SK-N-SH treated with all-trans-retinoic acid at 6 μM for 48 hours (cell line): Measurements from ENCODE around the gene MXD4.

Source experiments
- BACH2 ChIP-seq: fragments of 250-450 bp; sonication (Bioruptor Pico); IDR thresholded peaks from 2 replicates; pipeline ENCODE4 v1.9.0; 2021; ENCODE audit warnings: mild to moderate bottlenecking, borderline replicate concordance
- TF ChIP-seq, protein P1 (sequence below): fragments of 250-450 bp; sonication (Bioruptor Pico); IDR thresholded peaks from 2 replicates; pipeline ENCODE4 v1.5.1; 2020; ENCODE audit warnings: low read depth, mild to moderate bottlenecking, moderate library complexity
- TF ChIP-seq, protein P2 (sequence below): fragments of 250-450 bp; sonication (Bioruptor Pico); IDR thresholded peaks from 2 replicates; pipeline ENCODE4 v1.8.0; 2020; ENCODE audit warnings: mild to moderate bottlenecking, moderate library complexity, borderline replicate concordance

DNA sequence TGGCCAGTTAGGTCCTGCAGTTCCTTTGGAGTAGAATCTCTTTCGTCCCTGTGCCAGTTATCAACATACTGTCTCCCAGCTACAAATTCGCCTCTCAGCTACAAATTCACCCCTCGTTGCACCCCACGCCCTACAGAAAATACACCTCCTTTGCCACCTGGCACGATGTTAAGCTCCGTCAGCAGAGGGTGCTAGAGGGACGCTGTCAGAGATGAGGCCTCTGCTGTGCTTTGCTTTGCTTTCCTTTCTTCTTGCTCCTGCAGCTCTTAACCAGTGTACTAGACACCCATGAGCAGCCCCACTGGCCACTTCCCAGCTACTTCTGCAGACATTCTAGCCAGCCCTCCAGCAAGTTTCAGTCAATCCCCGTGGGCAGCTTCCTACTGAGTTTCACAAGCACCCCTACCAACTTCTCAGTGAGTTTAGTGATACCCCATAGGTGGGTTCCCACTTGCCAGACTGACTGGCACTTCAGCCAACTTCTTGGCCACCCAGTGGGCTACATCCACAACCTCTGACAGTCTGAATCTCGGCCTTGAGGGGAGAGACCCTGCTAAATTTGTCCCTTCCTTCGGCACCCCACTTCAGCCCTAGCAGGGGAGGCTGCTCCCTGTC is 41.8 kb downstream of the MXD4 start:
- TF ChIP-seq, protein P1, sequence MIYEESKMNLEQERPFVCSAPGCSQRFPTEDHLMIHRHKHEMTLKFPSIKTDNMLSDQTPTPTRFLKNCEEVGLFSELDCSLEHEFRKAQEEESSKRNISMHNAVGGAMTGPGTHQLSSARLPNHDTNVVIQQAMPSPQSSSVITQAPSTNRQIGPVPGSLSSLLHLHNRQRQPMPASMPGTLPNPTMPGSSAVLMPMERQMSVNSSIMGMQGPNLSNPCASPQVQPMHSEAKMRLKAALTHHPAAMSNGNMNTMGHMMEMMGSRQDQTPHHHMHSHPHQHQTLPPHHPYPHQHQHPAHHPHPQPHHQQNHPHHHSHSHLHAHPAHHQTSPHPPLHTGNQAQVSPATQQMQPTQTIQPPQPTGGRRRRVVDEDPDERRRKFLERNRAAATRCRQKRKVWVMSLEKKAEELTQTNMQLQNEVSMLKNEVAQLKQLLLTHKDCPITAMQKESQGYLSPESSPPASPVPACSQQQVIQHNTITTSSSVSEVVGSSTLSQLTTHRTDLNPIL (CRISPR knock-in tag), result no peak
- TF ChIP-seq, protein P2, sequence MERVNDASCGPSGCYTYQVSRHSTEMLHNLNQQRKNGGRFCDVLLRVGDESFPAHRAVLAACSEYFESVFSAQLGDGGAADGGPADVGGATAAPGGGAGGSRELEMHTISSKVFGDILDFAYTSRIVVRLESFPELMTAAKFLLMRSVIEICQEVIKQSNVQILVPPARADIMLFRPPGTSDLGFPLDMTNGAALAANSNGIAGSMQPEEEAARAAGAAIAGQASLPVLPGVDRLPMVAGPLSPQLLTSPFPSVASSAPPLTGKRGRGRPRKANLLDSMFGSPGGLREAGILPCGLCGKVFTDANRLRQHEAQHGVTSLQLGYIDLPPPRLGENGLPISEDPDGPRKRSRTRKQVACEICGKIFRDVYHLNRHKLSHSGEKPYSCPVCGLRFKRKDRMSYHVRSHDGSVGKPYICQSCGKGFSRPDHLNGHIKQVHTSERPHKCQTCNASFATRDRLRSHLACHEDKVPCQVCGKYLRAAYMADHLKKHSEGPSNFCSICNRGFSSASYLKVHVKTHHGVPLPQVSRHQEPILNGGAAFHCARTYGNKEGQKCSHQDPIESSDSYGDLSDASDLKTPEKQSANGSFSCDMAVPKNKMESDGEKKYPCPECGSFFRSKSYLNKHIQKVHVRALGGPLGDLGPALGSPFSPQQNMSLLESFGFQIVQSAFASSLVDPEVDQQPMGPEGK (CRISPR knock-in tag), result no peak
- TF ChIP-seq BACH2 (CRISPR knock-in tag), result no peak
